A549 (cell line): Measurements from ENCODE around the gene PGAP3. TPM values are rescaled to one million over a fixed set of nuclear protein-coding genes. Genes with fewer than 3 reads are reported as not detected.

Experiments used
- BHLHE40 ChIP-seq: IDR thresholded peaks from 2 replicates; pipeline ENCODE4 v1.6.1; 2012; ENCODE audit warnings: low read depth, low read length, inconsistent platforms
- CEBPB ChIP-seq, 2 experiments: fragments of >200 bp in 1 of 2; sonication (Bioruptor Twin) in 1 of 2; formaldehyde crosslinking in 1 of 2; IDR thresholded peaks; 2 replicates each; pipeline ENCODE4 v1.6.1; 2012 to 2016
- ESRRA ChIP-seq: fragments of 150-350 bp; IDR thresholded peaks from 2 replicates; pipeline ENCODE4 v1.6.1; 2014; ENCODE audit warnings: mild to moderate bottlenecking, low read length, borderline replicate concordance
- FOSL2 ChIP-seq, 2 experiments: fragments of 450-650 bp in 1 of 2; fragments of >200 bp in 1 of 2; sonication (Bioruptor Twin) in 1 of 2; formaldehyde crosslinking; IDR thresholded peaks; 2 replicates each; pipeline versions ENCODE4 v1.5.0 to v1.6.1; 2016 to 2020; ENCODE audit warnings: mild to moderate bottlenecking in 1 of 2, moderate library complexity in 1 of 2
- HOXB5 ChIP-seq: fragments of 250-450 bp; sonication (Bioruptor Pico); IDR thresholded peaks from 2 replicates; pipeline ENCODE4 v1.5.0; 2020; ENCODE audit warnings: mild to moderate bottlenecking, moderate library complexity
- JUN ChIP-seq, 2 experiments: fragments of >200 bp; sonication (Bioruptor Twin); formaldehyde crosslinking; IDR thresholded peaks; 2 replicates in 1 of 2; 3 replicates in 1 of 2; pipeline ENCODE4 v1.6.1; 2016 to 2017
- JUNB ChIP-seq: fragments of >200 bp; sonication (Bioruptor Twin); formaldehyde crosslinking; IDR thresholded peaks from 2 replicates; pipeline ENCODE4 v1.6.1; 2016
- MAZ ChIP-seq: fragments of 150-350 bp; IDR thresholded peaks from 2 replicates; pipeline ENCODE4 v1.6.1; 2014; ENCODE audit warnings: antibody characterized with exemption, low read depth, low read length, borderline replicate concordance
- MYC ChIP-seq: IDR thresholded peaks from 2 replicates; pipeline ENCODE4 v1.6.1; 2012; ENCODE audit warnings: mild to moderate bottlenecking, inconsistent platforms, low read length, improper control_type of control experiment, borderline replicate concordance
- POLR2A ChIP-seq: IDR thresholded peaks from 2 replicates; pipeline ENCODE4 v1.6.1; 2012; ENCODE audit warnings: mild to moderate bottlenecking, low read length
- RAD21 ChIP-seq, 2 experiments: fragments of >200 bp in 1 of 2; sonication (Bioruptor Twin) in 1 of 2; formaldehyde crosslinking in 1 of 2; IDR thresholded peaks in 1 of 2; conservative IDR thresholded peaks in 1 of 2; 2 replicates in 1 of 2; 3 replicates in 1 of 2; pipeline ENCODE4 v1.6.1; 2012 to 2018; ENCODE audit warnings: inconsistent platforms in 1 of 2
- RARB ChIP-seq: fragments of 250-450 bp; sonication (Bioruptor Pico); IDR thresholded peaks from 2 replicates; pipeline ENCODE4 v1.8.0; 2021; ENCODE audit warnings: mild to moderate bottlenecking, moderate library complexity
- RCOR1 ChIP-seq: fragments of 150-350 bp; IDR thresholded peaks from 2 replicates; pipeline ENCODE4 v1.6.1; 2014; ENCODE audit warnings: antibody characterized with exemption, low read length, low read depth
- SREBF2 ChIP-seq: fragments of 450-650 bp; IDR thresholded peaks from 2 replicates; pipeline ENCODE4 v1.6.1; 2014; ENCODE audit warnings: mild to moderate bottlenecking, moderate library complexity
- ZFP36 ChIP-seq: fragments of 450-650 bp; IDR thresholded peaks from 2 replicates; pipeline ENCODE4 v1.6.1; 2014; ENCODE audit warnings: borderline replicate concordance; ENCODE audit not compliant: partially characterized antibody
- polyA plus RNA-seq, 4 experiments: library from polyadenylated mRNA; depleted of rRNA in 3 of 4; stranded (reverse); fragments of >200 nt; fragmentation: RNase III in 1 of 4; extraction: RNeasy Plus Mini Kit Qiagen cat#74134 plus additional on column Dnase treatment in 1 of 4; gene quantifications; 2 replicates in 3 of 4; 3 replicates in 1 of 4; pipeline ENCODE4 v1.2.3, GENCODE V29; 2011 to 2017
- TF ChIP-seq, protein P1 (sequence below): fragments of >200 bp; sonication (Bioruptor Twin); formaldehyde crosslinking; IDR thresholded peaks from 3 replicates; pipeline ENCODE4 v1.5.1; 2016
- TF ChIP-seq, protein P2 (sequence below): fragments of 200-600 bp; sonication (generic); IDR thresholded peaks from 2 replicates; pipeline ENCODE4 v1.6.1; 2016; ENCODE audit warnings: antibody characterized with exemption, mild to moderate bottlenecking, moderate library complexity
- TF ChIP-seq, protein P3 (sequence below): fragments of 450-650 bp; IDR thresholded peaks from 2 replicates; pipeline ENCODE4 v1.6.1; 2014; ENCODE audit warnings: antibody characterized with exemption
- TF ChIP-seq, protein P4 (sequence below): fragments of >200 bp; sonication (Bioruptor Twin); formaldehyde crosslinking; IDR thresholded peaks from 2 replicates; pipeline ENCODE4 v1.6.1; 2016
- TF ChIP-seq, protein P5 (sequence below): fragments of 250-450 bp; sonication (Bioruptor Pico); IDR thresholded peaks from 2 replicates; pipeline ENCODE4 v1.5.0; 2020; ENCODE audit warnings: low read depth, mild to moderate bottlenecking, moderate library complexity
- TF ChIP-seq, protein P6 (sequence below): IDR thresholded peaks from 2 replicates; pipeline ENCODE4 v1.6.1; 2012; ENCODE audit warnings: low read depth, borderline replicate concordance

PGAP3 gene
- polyA plus RNA-seq, 2 of the 4 experiments (the other 2 are of a cell fraction): 7.3 to 8.5 TPM

DNA sequence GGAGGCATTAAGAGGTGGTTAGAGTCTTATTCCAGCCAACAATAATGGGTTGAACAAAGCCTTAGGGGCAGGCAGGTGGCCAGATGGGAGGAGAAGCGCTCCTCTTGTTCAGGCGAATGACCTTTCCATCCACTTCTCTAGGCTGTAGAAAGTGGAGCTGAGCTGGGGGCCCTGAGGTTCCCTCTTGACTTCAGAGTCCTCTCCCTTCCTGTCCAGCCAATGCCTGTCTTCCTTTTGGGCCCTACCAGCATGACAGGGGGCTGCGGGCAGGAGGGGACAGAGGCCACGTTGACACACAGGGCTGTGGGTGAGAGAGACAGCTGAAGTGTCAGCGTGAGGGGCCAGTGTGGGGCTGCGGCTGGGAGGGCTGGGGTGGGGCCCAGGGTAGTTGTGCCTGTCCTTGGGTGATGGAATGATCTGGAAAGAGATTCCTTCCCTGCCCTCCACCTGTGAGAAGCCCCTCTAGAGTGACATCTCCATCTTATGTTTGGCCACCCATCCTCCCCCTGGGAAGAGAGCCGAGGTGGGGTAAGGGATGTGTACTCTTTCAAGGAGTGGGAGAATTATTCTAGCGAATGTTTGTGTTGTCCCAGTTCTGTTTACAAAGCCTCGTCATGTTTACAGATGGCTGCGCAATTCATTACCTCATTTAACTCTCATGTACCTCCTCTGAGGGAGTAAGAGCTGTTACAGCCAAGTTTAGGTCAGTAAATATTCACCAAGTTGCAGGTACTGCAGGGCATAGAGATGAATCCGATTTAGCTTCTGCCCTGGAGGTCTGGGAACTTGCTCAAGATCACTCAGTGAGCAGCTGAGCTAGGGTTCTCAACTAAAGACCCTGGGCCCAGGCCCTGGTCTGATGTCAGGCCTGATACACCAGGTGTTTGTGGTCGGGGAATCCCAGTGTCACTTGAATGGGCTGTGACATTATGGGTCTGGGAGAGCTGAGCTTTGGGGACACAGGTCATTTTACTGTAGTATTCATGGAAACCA lies 15.3 kb upstream of the PGAP3 start (continued):
- TF ChIP-seq, protein P1, sequence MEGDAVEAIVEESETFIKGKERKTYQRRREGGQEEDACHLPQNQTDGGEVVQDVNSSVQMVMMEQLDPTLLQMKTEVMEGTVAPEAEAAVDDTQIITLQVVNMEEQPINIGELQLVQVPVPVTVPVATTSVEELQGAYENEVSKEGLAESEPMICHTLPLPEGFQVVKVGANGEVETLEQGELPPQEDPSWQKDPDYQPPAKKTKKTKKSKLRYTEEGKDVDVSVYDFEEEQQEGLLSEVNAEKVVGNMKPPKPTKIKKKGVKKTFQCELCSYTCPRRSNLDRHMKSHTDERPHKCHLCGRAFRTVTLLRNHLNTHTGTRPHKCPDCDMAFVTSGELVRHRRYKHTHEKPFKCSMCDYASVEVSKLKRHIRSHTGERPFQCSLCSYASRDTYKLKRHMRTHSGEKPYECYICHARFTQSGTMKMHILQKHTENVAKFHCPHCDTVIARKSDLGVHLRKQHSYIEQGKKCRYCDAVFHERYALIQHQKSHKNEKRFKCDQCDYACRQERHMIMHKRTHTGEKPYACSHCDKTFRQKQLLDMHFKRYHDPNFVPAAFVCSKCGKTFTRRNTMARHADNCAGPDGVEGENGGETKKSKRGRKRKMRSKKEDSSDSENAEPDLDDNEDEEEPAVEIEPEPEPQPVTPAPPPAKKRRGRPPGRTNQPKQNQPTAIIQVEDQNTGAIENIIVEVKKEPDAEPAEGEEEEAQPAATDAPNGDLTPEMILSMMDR: no peak
- TF ChIP-seq FOSL2 (IDR thresholded peaks at IDR 0.05): no peak
- TF ChIP-seq FOSL2 (CRISPR knock-in tag; IDR thresholded peaks at IDR 0.05): peak; percentile 88
- TF ChIP-seq, protein P2, sequence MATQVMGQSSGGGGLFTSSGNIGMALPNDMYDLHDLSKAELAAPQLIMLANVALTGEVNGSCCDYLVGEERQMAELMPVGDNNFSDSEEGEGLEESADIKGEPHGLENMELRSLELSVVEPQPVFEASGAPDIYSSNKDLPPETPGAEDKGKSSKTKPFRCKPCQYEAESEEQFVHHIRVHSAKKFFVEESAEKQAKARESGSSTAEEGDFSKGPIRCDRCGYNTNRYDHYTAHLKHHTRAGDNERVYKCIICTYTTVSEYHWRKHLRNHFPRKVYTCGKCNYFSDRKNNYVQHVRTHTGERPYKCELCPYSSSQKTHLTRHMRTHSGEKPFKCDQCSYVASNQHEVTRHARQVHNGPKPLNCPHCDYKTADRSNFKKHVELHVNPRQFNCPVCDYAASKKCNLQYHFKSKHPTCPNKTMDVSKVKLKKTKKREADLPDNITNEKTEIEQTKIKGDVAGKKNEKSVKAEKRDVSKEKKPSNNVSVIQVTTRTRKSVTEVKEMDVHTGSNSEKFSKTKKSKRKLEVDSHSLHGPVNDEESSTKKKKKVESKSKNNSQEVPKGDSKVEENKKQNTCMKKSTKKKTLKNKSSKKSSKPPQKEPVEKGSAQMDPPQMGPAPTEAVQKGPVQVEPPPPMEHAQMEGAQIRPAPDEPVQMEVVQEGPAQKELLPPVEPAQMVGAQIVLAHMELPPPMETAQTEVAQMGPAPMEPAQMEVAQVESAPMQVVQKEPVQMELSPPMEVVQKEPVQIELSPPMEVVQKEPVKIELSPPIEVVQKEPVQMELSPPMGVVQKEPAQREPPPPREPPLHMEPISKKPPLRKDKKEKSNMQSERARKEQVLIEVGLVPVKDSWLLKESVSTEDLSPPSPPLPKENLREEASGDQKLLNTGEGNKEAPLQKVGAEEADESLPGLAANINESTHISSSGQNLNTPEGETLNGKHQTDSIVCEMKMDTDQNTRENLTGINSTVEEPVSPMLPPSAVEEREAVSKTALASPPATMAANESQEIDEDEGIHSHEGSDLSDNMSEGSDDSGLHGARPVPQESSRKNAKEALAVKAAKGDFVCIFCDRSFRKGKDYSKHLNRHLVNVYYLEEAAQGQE: no peak
- TF ChIP-seq JUN (IDR thresholded peaks at IDR 0.05): peak; percentile 67 to 93
- TF ChIP-seq CEBPB (IDR thresholded peaks at IDR 0.05): peak; percentile 79 to 95
- no peak for TF ChIP-seq MYC
- 0 out of 2 replicates have a peak, but pooled peaks have one; percentile 46 for TF ChIP-seq RARB (CRISPR knock-in tag)
- TF ChIP-seq JUNB: peak; percentile 47
- TF ChIP-seq SREBF2: no peak
- TF ChIP-seq MAZ: no peak
- TF ChIP-seq HOXB5 (CRISPR knock-in tag): no peak
- no peak for TF ChIP-seq ESRRA
- TF ChIP-seq, protein P3, sequence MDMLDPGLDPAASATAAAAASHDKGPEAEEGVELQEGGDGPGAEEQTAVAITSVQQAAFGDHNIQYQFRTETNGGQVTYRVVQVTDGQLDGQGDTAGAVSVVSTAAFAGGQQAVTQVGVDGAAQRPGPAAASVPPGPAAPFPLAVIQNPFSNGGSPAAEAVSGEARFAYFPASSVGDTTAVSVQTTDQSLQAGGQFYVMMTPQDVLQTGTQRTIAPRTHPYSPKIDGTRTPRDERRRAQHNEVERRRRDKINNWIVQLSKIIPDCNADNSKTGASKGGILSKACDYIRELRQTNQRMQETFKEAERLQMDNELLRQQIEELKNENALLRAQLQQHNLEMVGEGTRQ: no peak
- TF ChIP-seq ZFP36: no peak
- TF ChIP-seq BHLHE40: no peak
- TF ChIP-seq, protein P4, sequence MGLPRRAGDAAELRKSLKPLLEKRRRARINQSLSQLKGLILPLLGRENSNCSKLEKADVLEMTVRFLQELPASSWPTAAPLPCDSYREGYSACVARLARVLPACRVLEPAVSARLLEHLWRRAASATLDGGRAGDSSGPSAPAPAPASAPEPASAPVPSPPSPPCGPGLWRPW: peak; percentile 65; the same call in 1 of the 2 replicates
- TF ChIP-seq, protein P5, sequence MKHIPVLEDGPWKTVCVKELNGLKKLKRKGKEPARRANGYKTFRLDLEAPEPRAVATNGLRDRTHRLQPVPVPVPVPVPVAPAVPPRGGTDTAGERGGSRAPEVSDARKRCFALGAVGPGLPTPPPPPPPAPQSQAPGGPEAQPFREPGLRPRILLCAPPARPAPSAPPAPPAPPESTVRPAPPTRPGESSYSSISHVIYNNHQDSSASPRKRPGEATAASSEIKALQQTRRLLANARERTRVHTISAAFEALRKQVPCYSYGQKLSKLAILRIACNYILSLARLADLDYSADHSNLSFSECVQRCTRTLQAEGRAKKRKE: no peak
- TF ChIP-seq RCOR1: no peak
- 0 out of 5 replicates have a peak, but pooled peaks of 1 of the 2 experiments have one; percentile 5 for TF ChIP-seq RAD21 (conservative IDR thresholded peaks at IDR 0.05 in 1 of 2, IDR thresholded peaks at IDR 0.05 in 1 of 2)
- TF ChIP-seq, protein P6, sequence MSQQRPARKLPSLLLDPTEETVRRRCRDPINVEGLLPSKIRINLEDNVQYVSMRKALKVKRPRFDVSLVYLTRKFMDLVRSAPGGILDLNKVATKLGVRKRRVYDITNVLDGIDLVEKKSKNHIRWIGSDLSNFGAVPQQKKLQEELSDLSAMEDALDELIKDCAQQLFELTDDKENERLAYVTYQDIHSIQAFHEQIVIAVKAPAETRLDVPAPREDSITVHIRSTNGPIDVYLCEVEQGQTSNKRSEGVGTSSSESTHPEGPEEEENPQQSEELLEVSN: no peak
- TF ChIP-seq POLR2A: no peak
